Smooth muscle cell (in vitro differentiated cells): ENCODE data around the gene ALX4. TPM values are rescaled to one million over a fixed set of nuclear protein-coding genes. Genes with fewer than 3 reads are reported as not detected.

ENCODE experiments used
- DNase-seq: peaks from one replicate; lab custom pipeline; 2025; ENCODE audit not compliant: unreplicated experiment; lab: John Stamatoyannopoulos, UW
- H2AFZ ChIP-seq: fragments of 200-600 bp; sonication (generic); 2 replicates; pipeline ENCODE4 v1.6.0; 2016; ENCODE audit warnings: antibody characterized with exemption, low read depth, mild to moderate bottlenecking
- H3F3A ChIP-seq: fragments of 200-600 bp; sonication (generic); 2 replicates; pipeline ENCODE4 v1.6.0; 2017; ENCODE audit warnings: antibody characterized with exemption, low read depth
- H3K27ac ChIP-seq: fragments of 200-600 bp; sonication (generic); 2 replicates; pipeline ENCODE4 v1.5.1; 2016; ENCODE audit warnings: low read depth, mild to moderate bottlenecking
- H3K27me3 ChIP-seq: fragments of 200-600 bp; sonication (generic); 2 replicates; pipeline ENCODE4 v1.6.1; 2016; ENCODE audit warnings: low read depth, mild to moderate bottlenecking
- H3K36me3 ChIP-seq: fragments of 200-600 bp; sonication (generic); 2 replicates; pipeline ENCODE4 v1.5.1; 2016; ENCODE audit warnings: low read depth
- H3K4me1 ChIP-seq: fragments of 200-600 bp; sonication (generic); 2 replicates; pipeline ENCODE4 v1.5.1; 2016; ENCODE audit warnings: low read depth
- H3K4me2 ChIP-seq: fragments of 200-600 bp; sonication (generic); 2 replicates; pipeline ENCODE4 v1.6.0; 2016; ENCODE audit warnings: mild to moderate bottlenecking
- H3K4me3 ChIP-seq: fragments of 200-600 bp; sonication (generic); 2 replicates; pipeline ENCODE4 v1.5.1; 2016; ENCODE audit warnings: mild to moderate bottlenecking
- H3K79me2 ChIP-seq: fragments of 200-600 bp; sonication (generic); 2 replicates; pipeline ENCODE4 v1.6.0; 2016; ENCODE audit warnings: low read depth, mild to moderate bottlenecking
- H3K9ac ChIP-seq: fragments of 200-600 bp; sonication (generic); 2 replicates; pipeline ENCODE4 v1.6.0; 2016; ENCODE audit warnings: low read depth
- H3K9me3 ChIP-seq: fragments of 200-600 bp; sonication (generic); replicated peaks from 2 replicates; pipeline ENCODE4 v1.5.1; 2016; ENCODE audit warnings: low read depth
- H4K20me1 ChIP-seq: fragments of 200-600 bp; sonication (generic); 2 replicates; pipeline ENCODE4 v1.6.0; 2016; ENCODE audit warnings: low read depth
- whole genome bisulfite sequencing: methylation state at CpG from one replicate; pipeline ENCODE4 v1.1.7; 2016; ENCODE audit warnings: low lambda C conversion rate; 5-methylcytosine and 5-hydroxymethylcytosine counted together
- polyA plus RNA-seq: library from polyadenylated mRNA; unstranded; fragments of >200 nt; fragmentation: Nextera tagmentation; extraction: Ambion mirVana; gene quantifications from 2 replicates; pipeline ENCODE4 v1.2.1, GENCODE V29; 2016
- total RNA-seq: library from RNA; depleted of rRNA; stranded (reverse); fragments of >200 nt; gene quantifications from 2 replicates; pipeline ENCODE4 v1.2.3, GENCODE V29; 2014
- TF ChIP-seq, protein P1 (sequence below): fragments of 200-600 bp; sonication (generic); IDR thresholded peaks from 2 replicates; pipeline ENCODE4 v1.5.1; 2017; ENCODE audit warnings: borderline replicate concordance, mild to moderate bottlenecking, antibody characterized with exemption; ENCODE audit not compliant: insufficient read depth, poor library complexity, severe bottlenecking

The ALX4 gene
- total and polyA plus RNA-seq, 2 experiments from 2014 or later: not detected

DNA sequence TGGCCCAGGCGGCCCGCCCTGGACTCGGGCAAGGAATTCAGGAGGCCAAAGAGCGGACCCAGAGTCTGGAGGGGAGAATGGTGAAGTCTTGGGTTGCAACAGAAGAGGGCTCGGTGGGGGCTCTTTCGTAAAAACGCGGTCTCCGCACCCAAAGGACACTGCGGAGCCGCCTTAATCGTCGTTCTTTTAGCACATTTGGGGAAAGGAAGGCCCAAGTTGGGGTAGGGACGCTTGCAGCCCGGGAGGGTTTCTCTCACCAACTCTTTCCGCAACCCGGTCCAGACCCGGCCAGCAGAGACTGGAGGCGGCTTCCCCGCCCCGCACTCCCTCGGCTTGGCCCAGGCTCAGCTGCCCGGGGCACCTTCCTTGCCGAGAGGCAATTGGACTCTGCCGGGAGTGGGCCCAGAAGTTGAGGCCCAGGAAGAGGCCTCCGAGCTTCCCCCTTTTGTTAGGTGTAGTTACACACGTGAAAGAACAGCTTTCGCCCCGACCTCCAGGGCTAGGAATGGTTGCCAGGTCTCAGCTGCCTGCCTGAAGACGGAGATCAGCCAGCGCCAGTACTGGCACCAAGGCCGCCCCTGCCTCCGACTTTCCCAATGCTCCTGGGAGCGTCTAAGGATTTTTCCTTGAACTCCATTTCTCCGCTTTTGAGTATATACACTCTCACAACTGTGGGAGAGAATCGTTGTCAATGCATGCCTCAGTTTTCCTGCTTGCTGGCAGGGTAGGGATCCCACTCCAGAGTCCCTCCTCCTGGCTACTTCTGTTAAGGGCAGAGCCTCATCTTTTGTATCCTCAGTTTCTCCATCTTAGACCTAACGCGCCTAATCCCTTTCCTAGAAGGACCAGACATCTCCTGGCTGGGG, 3.7 kb downstream of the ALX4 start:
- Histone ChIP-seq H3K9me3 (no peaks in the 10 kb centered on the region), H2AFZ (peak overlapping the region; percentile 57), H3K27ac (no peak overlapping the region), H3F3A (no peaks in the 10 kb centered on the region), H4K20me1 (no peaks in the 10 kb centered on the region), H3K4me1 (peaks cover 38% of the 10 kb centered on the region), H3K9ac (no peak overlapping the region), H3K4me3 (peak overlapping the region; percentile 52), H3K4me2 (peak overlapping the region; percentile 87), H3K36me3 (no peaks in the 10 kb centered on the region), H3K27me3 (peaks cover 95% of the 10 kb centered on the region), H3K79me2 (no peaks in the 10 kb centered on the region)
- 18% methylated on average over 38 of the region's 38 CpGs for WGBS
- TF ChIP-seq, protein P1, sequence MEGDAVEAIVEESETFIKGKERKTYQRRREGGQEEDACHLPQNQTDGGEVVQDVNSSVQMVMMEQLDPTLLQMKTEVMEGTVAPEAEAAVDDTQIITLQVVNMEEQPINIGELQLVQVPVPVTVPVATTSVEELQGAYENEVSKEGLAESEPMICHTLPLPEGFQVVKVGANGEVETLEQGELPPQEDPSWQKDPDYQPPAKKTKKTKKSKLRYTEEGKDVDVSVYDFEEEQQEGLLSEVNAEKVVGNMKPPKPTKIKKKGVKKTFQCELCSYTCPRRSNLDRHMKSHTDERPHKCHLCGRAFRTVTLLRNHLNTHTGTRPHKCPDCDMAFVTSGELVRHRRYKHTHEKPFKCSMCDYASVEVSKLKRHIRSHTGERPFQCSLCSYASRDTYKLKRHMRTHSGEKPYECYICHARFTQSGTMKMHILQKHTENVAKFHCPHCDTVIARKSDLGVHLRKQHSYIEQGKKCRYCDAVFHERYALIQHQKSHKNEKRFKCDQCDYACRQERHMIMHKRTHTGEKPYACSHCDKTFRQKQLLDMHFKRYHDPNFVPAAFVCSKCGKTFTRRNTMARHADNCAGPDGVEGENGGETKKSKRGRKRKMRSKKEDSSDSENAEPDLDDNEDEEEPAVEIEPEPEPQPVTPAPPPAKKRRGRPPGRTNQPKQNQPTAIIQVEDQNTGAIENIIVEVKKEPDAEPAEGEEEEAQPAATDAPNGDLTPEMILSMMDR: no peak
- no peak for DNase-seq

DNA sequence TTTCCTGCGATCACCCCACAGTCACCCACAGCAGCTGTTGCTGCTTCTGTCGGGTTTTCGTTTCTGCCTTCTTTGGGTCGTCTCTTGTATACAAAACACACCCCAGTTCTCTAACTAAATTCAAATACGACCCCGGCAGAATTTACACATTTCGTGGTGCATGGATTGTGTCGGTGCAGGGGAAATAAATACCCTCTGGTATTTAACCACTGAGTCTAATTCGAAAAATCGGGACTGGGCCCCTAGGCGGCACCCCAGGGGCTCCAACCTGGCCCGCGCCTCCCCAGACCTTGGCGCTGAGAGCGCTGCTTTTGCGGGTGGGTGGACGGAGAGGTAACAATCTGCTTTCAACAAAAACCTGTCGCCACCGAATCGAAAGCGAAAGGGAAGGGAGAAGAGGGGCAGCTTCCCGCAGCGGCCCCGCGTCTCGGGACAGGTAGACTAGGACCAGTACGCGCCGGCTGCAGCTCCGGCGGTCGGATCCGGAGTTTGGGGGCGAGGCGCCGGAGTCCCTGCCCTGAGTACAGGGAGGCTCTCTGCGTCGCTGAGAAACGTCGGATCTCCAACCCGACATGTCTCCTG, 4.4 kb downstream of the ALX4 start:
- H3K4me2 ChIP-seq: peak overlapping the region; percentile 87
- TF ChIP-seq, protein P1: no peak
- no peak overlapping the region for H3K27ac ChIP-seq
- H3K79me2 ChIP-seq: no peaks in the 10 kb centered on the region
- no peak for DNase-seq
- H3K9ac ChIP-seq: no peak overlapping the region
- H3K36me3 ChIP-seq: no peaks in the 10 kb centered on the region
- peak overlapping the region; percentile 52 for H3K4me3 ChIP-seq
- peaks cover 88% of the 10 kb centered on the region for H3K27me3 ChIP-seq
- no peaks in the 10 kb centered on the region for H4K20me1 ChIP-seq
- H3K4me1 ChIP-seq: peaks cover 35% of the 10 kb centered on the region
- peak overlapping the region; percentile 57 for H2AFZ ChIP-seq
- 3% methylated on average over 41 of the region's 41 CpGs for WGBS
- no peaks in the 10 kb centered on the region for H3K9me3 ChIP-seq
- H3F3A ChIP-seq: no peaks in the 10 kb centered on the region

DNA sequence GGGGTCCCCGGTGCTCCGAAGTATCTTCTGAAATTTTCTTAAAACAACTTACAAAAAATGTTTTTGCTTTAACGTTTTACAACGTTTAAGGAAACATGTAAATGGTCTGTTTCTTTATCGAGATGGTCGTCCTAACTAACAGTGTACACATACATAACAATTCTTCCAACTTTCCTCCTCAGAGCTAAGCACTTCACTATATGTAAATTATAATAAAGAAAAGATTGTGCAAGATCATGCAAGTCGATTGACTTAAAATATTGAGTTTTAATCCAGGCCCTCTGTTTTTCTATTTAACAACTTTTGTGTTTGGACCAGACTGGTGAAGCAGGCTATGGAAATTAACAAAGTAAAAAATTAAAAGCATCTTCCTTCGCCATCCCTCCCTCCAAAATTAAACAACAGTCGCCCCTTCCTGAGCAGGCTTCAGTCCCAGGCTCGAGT, 4.9 kb downstream of the ALX4 start:
- TF ChIP-seq, protein P1: no peak
- Histone ChIP-seq H4K20me1 (no peaks in the 10 kb centered on the region), H3K9me3 (no peaks in the 10 kb centered on the region), H3K79me2 (no peaks in the 10 kb centered on the region), H3K4me2 (peak overlapping the region; percentile 87), H3K27me3 (peaks cover 85% of the 10 kb centered on the region), H3K36me3 (no peaks in the 10 kb centered on the region), H3K4me3 (peak overlapping the region; percentile 52), H3F3A (no peaks in the 10 kb centered on the region), H2AFZ (peak overlapping the region; percentile 57), H3K27ac (no peak overlapping the region), H3K4me1 (peaks cover 31% of the 10 kb centered on the region), H3K9ac (no peak overlapping the region)
- no peak for DNase-seq
- WGBS: 8% methylated on average over 10 of the region's 10 CpGs
